Measurements from ENCODE around the gene BTBD10.

DNA sequence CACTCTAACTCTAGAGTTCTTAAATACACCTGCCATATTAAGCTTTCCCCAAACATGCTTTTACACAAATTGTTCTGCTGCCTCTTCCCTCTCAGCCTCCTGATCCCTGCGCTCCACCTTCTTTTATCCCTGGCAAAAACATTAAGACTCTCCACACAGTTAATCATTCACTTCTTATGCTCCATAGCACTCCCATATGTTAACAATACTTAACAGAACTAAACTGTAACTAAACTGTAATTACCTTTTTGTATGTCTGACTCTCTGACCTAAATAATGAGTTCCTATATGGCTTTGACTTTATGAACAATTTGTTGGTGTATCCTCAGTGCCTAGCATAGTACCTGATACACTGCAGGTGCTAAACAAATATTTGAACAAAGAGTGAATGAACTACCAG, 71.8 kb downstream of the BTBD10 start:
- TF ChIP-seq, protein P1, sequence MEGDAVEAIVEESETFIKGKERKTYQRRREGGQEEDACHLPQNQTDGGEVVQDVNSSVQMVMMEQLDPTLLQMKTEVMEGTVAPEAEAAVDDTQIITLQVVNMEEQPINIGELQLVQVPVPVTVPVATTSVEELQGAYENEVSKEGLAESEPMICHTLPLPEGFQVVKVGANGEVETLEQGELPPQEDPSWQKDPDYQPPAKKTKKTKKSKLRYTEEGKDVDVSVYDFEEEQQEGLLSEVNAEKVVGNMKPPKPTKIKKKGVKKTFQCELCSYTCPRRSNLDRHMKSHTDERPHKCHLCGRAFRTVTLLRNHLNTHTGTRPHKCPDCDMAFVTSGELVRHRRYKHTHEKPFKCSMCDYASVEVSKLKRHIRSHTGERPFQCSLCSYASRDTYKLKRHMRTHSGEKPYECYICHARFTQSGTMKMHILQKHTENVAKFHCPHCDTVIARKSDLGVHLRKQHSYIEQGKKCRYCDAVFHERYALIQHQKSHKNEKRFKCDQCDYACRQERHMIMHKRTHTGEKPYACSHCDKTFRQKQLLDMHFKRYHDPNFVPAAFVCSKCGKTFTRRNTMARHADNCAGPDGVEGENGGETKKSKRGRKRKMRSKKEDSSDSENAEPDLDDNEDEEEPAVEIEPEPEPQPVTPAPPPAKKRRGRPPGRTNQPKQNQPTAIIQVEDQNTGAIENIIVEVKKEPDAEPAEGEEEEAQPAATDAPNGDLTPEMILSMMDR (conservative IDR thresholded peaks at IDR 0.05; ENCODE audit: low read length): no peak
- no peak for TF ChIP-seq EZH2phosphoT487 (IDR thresholded peaks at IDR 0.05; ENCODE audit: borderline replicate concordance, low read depth, low read length)

Data from OCI-LY7 (cell line).